ENCODE data around the gene ENTPD7.

GRCh38 chr10:99628923-99629624 is 30.2 kb upstream of the ENTPD7 start:
- TF ChIP-seq CTCF (IDR thresholded peaks at IDR 0.05 in 2 of 3, conservative IDR thresholded peaks at IDR 0.05 in 1 of 3; ENCODE audit: control insufficient read depth in 2 of 3, extremely low read depth in 1 of 3, insufficient read depth in 1 of 3, low read depth in 3 of 3, low read length in 3 of 3) (no peak), SKIL (IDR thresholded peaks at IDR 0.05; ENCODE audit: low read depth, poor library complexity, severe bottlenecking) (no peak), MYB (IDR thresholded peaks at IDR 0.05; ENCODE audit: borderline replicate concordance, low read depth, low read length) (no peak), MLLT1 (IDR thresholded peaks at IDR 0.05) (no peak)
